ENCODE data around the gene BBLN.

The BBLN gene

DNA sequence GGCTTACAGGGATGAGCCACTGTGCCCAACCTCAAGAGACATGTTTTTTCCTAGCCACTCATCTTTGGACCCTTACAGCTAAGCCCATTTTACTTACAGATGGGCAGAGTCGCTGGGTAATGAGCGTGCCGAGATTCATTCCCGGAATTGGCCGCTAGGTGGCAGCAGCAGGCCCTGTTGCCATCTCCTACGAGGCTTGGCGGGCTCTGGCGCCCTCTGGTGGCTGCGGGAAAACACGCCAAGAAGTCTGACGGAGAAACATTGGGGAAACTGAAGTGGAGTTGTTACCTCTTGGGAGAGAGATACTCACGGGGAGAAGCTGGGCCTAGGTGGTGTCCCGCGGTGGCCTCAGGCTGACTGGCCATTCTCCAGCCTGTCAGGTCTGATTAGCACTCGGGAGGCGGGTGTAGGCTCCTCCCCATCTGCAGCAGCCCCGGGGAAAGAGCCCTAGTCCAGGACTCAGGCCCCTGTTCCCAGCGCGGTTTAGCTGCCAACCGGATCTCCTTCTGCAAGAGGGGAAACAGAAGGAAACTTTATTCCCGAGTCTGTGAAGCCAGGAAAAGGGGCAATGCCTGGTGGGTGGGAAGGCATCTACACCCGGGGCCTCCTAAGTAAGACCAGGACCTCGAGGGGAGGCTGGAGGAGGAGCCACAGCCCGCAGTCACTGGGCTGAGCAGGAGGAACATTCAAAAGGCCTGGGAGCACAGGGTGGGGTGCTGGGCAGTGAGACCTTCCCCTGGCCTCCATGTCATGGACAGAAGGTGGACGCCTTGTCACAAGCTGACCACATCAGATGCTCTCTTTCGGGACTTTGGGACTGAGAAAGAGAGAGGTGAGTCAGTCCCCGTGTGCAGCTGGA lies 42.2 kb upstream of the BBLN start:
- peak overlapping the region; percentile 50 for H3K27ac ChIP-seq
- TF ChIP-seq CTCF (IDR thresholded peaks at IDR 0.05), result peak; percentile 100
- TF ChIP-seq ZFX (IDR thresholded peaks at IDR 0.05; ENCODE audit: borderline replicate concordance), result no peak

- TF ChIP-seq ZFX (IDR thresholded peaks at IDR 0.05; ENCODE audit: borderline replicate concordance), result no peak
- TF ChIP-seq CTCF (IDR thresholded peaks at IDR 0.05), result no peak
- H3K27ac ChIP-seq, result peak overlapping the region; percentile 50
Observed at GRCh38 chr9:128118472-128118857, 41.6 kb upstream of the BBLN start.

- TF ChIP-seq CTCF (IDR thresholded peaks at IDR 0.05) (no peak), ZFX (IDR thresholded peaks at IDR 0.05; ENCODE audit: borderline replicate concordance) (no peak)
Observed at GRCh38 chr9:128118971-128119665, 40.9 kb upstream of the BBLN start.

DNA sequence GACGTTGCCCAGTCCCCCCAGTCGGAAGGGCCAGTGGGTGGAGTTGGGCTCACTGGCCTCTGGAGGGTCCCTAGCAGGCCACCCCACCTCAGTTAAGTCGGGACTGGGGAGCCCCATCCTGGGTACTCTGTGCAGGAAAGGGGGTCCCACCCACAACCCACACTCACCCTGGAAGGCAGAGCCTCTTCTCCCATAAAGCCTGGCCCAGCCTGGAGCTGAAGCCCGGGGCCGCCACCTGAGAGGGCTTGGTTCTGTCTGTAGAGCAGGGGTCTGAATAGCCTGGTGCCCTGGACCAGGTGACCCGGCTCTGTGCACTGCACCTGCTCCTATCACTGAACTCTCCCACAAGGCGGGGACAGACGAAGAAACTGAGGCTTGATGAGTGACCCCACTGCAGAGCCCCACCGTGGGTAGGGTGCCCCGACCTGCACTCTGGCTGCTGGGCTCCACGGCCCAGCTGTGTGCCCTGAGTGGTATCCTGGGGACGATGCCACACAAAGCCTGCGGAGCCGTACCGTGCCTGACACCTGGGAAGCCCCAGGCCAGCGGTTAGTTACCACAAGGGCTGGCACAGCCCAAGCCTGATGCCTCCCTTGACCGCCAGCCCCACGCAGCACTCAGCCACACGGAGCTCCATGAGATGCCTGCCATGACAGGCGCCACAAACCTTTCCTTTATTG lies 39.9 kb upstream of the BBLN start:
- TF ChIP-seq ZFX (IDR thresholded peaks at IDR 0.05; ENCODE audit: borderline replicate concordance) (no peak), CTCF (IDR thresholded peaks at IDR 0.05) (no peak)
- no peak overlapping the region for H3K27ac ChIP-seq

More at GRCh38 chr9:128118971-128119665, 40.9 kb upstream of the BBLN start:
- no peak overlapping the region for H3K27ac ChIP-seq

GRCh38 chr9:128120741-128121465 lies 39.2 kb upstream of the BBLN start:
- no peak overlapping the region for H3K27ac ChIP-seq
- TF ChIP-seq ZFX (IDR thresholded peaks at IDR 0.05; ENCODE audit: borderline replicate concordance), result no peak
- TF ChIP-seq CTCF (IDR thresholded peaks at IDR 0.05), result no peak

DNA sequence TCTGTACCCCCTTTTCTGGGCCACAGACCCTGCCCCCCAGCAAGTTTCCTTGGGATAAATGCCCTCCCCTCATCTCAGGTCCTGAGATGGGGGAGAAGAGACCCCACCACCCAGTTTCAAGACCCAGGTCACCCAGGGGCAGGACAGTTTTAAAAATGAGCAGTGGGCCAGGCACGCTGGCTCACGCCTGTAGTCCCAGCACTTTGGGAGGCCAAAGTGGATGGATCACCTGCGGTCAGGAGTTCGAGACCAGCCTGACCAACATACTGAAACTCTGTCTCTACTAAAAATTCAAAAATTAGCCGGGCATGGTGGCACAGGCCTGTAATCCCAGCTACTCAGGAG lies 38.6 kb upstream of the BBLN start:
- no peak overlapping the region for H3K27ac ChIP-seq
- TF ChIP-seq CTCF (IDR thresholded peaks at IDR 0.05), result no peak
- no peak for TF ChIP-seq ZFX (IDR thresholded peaks at IDR 0.05; ENCODE audit: borderline replicate concordance)
